HFFc6 (cell line): Measurements from ENCODE around the gene E2F4. TPM values are rescaled to one million over a fixed set of nuclear protein-coding genes. Genes with fewer than 3 reads are reported as not detected.

Experiments used
- DNase-seq: peaks from one replicate; pipeline ENCODE4 v3.0.0-alpha.2; 2018
- H3K27ac Mint-ChIP-seq: 2 replicates; pipeline ENCODE4 v1.8.0; 2020; ENCODE audit warnings: mild to moderate bottlenecking, mixed read lengths
- H3K27me3 Mint-ChIP-seq: 2 replicates; pipeline ENCODE4 v1.8.0; 2021; ENCODE audit warnings: mild to moderate bottlenecking, moderate library complexity, mixed read lengths; ENCODE audit not compliant: insufficient read depth
- H3K36me3 Mint-ChIP-seq: 2 replicates; pipeline ENCODE4 v1.8.0; 2021; ENCODE audit warnings: low read depth, mixed read lengths
- H3K4me1 Mint-ChIP-seq: 2 replicates; pipeline ENCODE4 v1.8.0; 2020; ENCODE audit warnings: low read depth, mixed read lengths
- H3K4me3 Mint-ChIP-seq: 2 replicates; pipeline ENCODE4 v1.8.0; 2020; ENCODE audit warnings: mild to moderate bottlenecking, moderate library complexity, mixed read lengths
- H3K9me3 Mint-ChIP-seq: 2 replicates; pipeline ENCODE4 v1.8.0; 2020; ENCODE audit warnings: mild to moderate bottlenecking, mixed read lengths
- total RNA-seq, 6 experiments: library from RNA; stranded (reverse); fragmentation: NEBNext Ultra II Directional; extraction: Animal tissue kit (Norgen Biotek cat#: 25700); gene quantifications; 2 replicates in 1 of 6; 3 replicates in 5 of 6; pipeline ENCODE4 v1.2.3, GENCODE V29; 2021
- TF ChIP-seq, protein P1 (sequence below): fragments of 200-600 bp; sonication (generic); IDR thresholded peaks from 2 replicates; pipeline ENCODE4 v1.5.0; 2021; ENCODE audit warnings: antibody characterized with exemption, mild to moderate bottlenecking

E2F4 gene
- total RNA-seq, 6 experiments from 2014 or later, result 52.9 to 64.7 (median 61.0) TPM

GRCh38 chr16:67163164-67163998 is 28.6 kb upstream of the E2F4 start:
- no peak for DNase-seq
- Mint-ChIP-seq H3K4me3 (peak overlapping the region; percentile 45), H3K9me3 (no peaks in the 10 kb centered on the region), H3K4me1 (peaks cover 6% of the 10 kb centered on the region), H3K27me3 (peaks cover 12% of the 10 kb centered on the region; the same call in 1 of the 2 replicates), H3K27ac (no peak overlapping the region), H3K36me3 (no peaks in the 10 kb centered on the region)
- TF ChIP-seq, protein P1, sequence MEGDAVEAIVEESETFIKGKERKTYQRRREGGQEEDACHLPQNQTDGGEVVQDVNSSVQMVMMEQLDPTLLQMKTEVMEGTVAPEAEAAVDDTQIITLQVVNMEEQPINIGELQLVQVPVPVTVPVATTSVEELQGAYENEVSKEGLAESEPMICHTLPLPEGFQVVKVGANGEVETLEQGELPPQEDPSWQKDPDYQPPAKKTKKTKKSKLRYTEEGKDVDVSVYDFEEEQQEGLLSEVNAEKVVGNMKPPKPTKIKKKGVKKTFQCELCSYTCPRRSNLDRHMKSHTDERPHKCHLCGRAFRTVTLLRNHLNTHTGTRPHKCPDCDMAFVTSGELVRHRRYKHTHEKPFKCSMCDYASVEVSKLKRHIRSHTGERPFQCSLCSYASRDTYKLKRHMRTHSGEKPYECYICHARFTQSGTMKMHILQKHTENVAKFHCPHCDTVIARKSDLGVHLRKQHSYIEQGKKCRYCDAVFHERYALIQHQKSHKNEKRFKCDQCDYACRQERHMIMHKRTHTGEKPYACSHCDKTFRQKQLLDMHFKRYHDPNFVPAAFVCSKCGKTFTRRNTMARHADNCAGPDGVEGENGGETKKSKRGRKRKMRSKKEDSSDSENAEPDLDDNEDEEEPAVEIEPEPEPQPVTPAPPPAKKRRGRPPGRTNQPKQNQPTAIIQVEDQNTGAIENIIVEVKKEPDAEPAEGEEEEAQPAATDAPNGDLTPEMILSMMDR, result no peak

DNA sequence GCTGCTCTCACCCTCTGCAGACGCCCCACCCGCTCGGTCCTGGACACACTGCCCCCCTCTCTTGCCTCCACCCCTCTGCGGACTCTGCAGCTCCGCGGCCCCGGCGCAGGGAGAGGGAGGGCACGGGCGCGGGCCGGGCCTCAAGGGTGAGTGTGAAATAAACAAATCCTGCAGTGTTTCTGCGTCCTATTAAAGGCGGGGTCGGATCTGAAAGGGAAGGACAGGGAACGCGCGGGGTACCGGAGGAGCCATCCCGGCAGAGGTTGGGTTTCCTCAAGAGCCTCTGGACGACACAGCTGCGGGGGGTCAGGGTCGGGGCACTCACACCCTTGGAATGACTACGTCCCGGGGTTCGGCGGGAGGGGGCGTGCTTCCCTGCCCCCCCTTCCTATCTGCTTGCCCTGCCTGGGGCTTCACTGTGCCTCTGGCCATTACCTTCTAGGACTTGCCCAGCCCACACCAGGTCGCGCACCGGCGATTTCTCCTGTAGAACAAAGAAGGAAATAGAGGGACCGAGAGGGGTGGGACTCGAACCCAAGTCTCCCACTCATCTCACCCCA is 27.9 kb upstream of the E2F4 start:
- no peak for DNase-seq
- peaks cover under 1% of the 10 kb centered on the region for H3K4me1 Mint-ChIP-seq
- no peaks in the 10 kb centered on the region for H3K36me3 Mint-ChIP-seq
- TF ChIP-seq, protein P1, result no peak
- no peak overlapping the region for H3K27ac Mint-ChIP-seq
- peaks cover 12% of the 10 kb centered on the region; the same call in 1 of the 2 replicates for H3K27me3 Mint-ChIP-seq
- peak overlapping the region; percentile 45 for H3K4me3 Mint-ChIP-seq
- H3K9me3 Mint-ChIP-seq, result no peaks in the 10 kb centered on the region

DNA sequence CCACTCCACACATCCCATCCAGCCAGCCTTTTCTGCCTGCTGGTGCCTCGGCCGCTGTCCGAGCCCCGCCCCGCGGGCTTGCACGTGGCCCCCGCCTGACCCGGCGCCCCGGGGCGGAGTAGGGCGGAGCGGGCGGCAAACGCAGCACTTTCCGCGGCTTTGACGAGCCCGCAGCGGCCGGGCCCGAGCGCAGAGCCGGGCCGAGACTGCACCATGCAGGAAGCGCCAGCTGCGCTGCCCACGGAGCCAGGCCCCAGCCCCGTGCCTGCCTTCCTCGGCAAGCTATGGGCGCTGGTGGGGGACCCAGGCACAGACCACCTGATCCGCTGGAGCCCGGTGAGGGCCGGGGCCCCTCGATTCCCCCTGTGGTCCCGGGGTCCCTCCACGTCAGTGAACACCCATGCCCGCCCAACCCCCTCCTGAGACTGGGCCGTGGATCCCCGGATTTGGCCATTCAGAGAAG is 27.3 kb upstream of the E2F4 start, which contains the start of gene HSF4:
TSS of gene HSF4 (plus strand) at position 147 of the 463 bp plus-strand sequence. CDS start at position 214, 67 bp downstream.
- no peaks in the 10 kb centered on the region for H3K9me3 Mint-ChIP-seq
- H3K4me3 Mint-ChIP-seq, result peak within 1 kb of the TSS; percentile 45
- no peaks in the 10 kb centered on the region for H3K36me3 Mint-ChIP-seq
- H3K27me3 Mint-ChIP-seq, result peaks cover 12% of the 10 kb centered on the region; the same call in 1 of the 2 replicates
- H3K27ac Mint-ChIP-seq, result no peak within 1 kb of the TSS
- TF ChIP-seq, protein P1, result no peak
- H3K4me1 Mint-ChIP-seq, result peaks cover 6% of the 10 kb centered on the region
- no peak for DNase-seq

DNA sequence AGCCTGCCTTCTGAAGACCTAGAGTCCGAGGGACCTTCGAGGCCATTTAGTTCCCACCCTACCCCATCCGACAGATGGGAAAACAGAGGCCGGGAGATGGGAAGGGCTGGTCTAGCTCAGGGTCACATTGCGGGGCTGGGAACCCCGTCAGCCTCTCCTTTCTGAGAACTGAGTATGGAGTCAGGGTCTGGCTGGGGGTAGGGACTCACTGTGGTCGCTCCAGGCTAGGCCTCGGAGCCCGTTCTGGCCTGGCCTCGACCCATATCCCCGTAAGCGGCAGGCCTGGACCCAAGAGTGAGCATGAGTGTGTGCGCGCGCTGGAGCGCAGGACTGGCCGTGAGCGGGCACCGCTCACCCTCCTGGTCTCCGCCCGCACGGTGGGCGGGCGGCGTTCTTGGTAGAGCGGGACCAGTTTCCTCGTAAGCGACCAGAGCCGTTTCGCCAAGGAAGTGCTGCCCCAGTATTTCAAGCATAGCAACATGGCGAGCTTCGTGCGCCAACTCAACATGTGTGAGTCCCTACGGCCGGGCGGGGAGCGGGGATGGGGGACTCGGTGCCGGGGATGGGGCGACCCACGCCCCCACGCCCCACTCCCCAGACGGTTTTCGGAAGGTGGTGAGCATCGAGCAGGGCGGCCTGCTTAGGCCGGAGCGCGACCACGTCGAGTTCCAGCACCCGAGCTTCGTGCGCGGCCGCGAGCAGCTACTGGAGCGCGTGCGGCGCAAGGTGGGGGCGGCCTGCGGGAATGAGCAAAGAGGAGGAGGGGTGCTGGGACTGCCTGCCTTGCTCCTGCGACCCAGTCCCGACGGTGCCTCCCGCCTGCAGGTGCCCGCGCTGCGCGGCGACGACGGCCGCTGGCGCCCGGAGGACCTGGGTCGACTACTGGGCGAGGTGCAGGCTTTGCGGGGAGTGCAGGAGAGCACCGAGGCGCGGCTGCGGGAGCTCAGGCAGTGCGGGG is 26.6 kb upstream of the E2F4 start:
- DNase-seq, result no peak
- Mint-ChIP-seq H3K27ac (no peak overlapping the region), H3K4me1 (peaks cover 12% of the 10 kb centered on the region), H3K27me3 (peaks cover 10% of the 10 kb centered on the region; the same call in 1 of the 2 replicates), H3K4me3 (no peak overlapping the region), H3K9me3 (no peaks in the 10 kb centered on the region), H3K36me3 (no peaks in the 10 kb centered on the region)
- TF ChIP-seq, protein P1, result no peak

DNA sequence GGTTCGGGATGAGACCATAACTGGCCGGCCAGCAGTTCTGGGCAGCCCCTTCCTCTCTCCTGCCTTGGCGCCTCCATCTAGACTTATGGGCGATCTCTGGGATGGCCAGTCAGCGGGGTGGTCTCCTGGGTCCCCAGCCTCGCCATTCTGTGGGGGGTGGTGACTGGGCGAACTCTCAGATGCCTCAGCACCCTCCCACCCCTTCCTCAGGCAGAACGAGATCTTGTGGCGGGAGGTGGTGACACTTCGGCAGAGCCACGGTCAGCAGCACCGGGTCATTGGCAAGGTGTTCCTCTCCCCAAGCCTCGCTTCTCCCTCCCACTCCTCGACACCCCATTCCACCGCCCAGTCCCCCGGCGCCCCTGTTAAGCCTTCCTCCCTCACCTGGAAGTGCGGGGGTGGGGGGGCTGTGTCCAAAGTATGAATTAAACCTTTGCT is 25.8 kb upstream of the E2F4 start:
- Mint-ChIP-seq H3K4me3 (no peak overlapping the region), H3K27me3 (peaks cover 10% of the 10 kb centered on the region; the same call in 1 of the 2 replicates), H3K9me3 (no peaks in the 10 kb centered on the region), H3K27ac (no peak overlapping the region), H3K36me3 (no peaks in the 10 kb centered on the region), H3K4me1 (peaks cover 17% of the 10 kb centered on the region)
- TF ChIP-seq, protein P1, result no peak
- DNase-seq, result no peak
